ENCODE results near the gene ENDOV. TPM values are rescaled to one million over a fixed set of nuclear protein-coding genes. Genes with fewer than 3 reads are reported as not detected.

The ENDOV gene
- polyA plus RNA-seq, 1 donor (not counting 4 experiments of a cell fraction or from before 2014, with no cell fraction given): 10.9 TPM

- Histone ChIP-seq H3K27ac (ENCODE audit: control insufficient read depth, insufficient read depth, low read length) (no peak overlapping the region), H2AFZ (ENCODE audit: control insufficient read depth, low read length) (no peak overlapping the region), H3K9ac (ENCODE audit: control insufficient read depth, extremely low read depth, insufficient read depth, low read length) (no peak overlapping the region), H3K9me1 (ENCODE audit: control insufficient read depth, extremely low read depth, insufficient read depth, low read length) (no peaks in the 10 kb centered on the region), H3K4me2 (ENCODE audit: control insufficient read depth, extremely low read depth, insufficient read depth, low read depth, low read length) (no peak overlapping the region), H3K27me3 (ENCODE audit: control insufficient read depth, extremely low read depth, insufficient read depth, low read length) (no peaks in the 10 kb centered on the region), H4K20me1 (ENCODE audit: control insufficient read depth, extremely low read depth, insufficient read depth, low read length) (no peaks in the 10 kb centered on the region), H3K79me2 (ENCODE audit: control insufficient read depth, insufficient read depth, low read length) (no peaks in the 10 kb centered on the region), H3K4me1 (ENCODE audit: control insufficient read depth, extremely low read depth, insufficient read depth, low read length) (no peaks in the 10 kb centered on the region), H3K36me3 (ENCODE audit: control insufficient read depth in 2 of 2, extremely low read depth in 1 of 2, insufficient read depth in 2 of 2, low read length in 2 of 2) (peaks cover 13 to 18% of the 10 kb centered on the region in 2 experiments), H3K9me3 (ENCODE audit: control insufficient read depth, low read depth, low read length) (no peaks in the 10 kb centered on the region), H3K4me3 (ENCODE audit: control insufficient read depth in 2 of 3, extremely low read depth in 1 of 3, insufficient read depth in 2 of 3, low read depth in 1 of 3, low read length in 3 of 3) (no peak overlapping the region)
- TF ChIP-seq EZH2 (IDR thresholded peaks at IDR 0.05; ENCODE audit: low read length): no peak
- TF ChIP-seq CTCF (optimal IDR thresholded peaks at IDR 0.05 in 1 of 3, IDR thresholded peaks at IDR 0.05 in 1 of 3, conservative IDR thresholded peaks at IDR 0.05 in 1 of 3; ENCODE audit: extremely low read depth in 1 of 3, insufficient read depth in 2 of 3, low read length in 3 of 3): no peak
- no peak for DNase-seq (ENCODE audit: low read depth, low spot score)
- dilution Hi-C loops (cut with MboI; ENCODE audit: extremely low pct_ligation_motif_present, low sequenced_read_pairs): no loop called here
- no peak for FAIRE-seq
These were observed 19.4 kb upstream of the ENDOV start for GRCh38 chr17:80395402-80396151.

GRCh38 chr17:80396157-80397033, 18.6 kb upstream of the ENDOV start:
- H4K20me1 ChIP-seq (ENCODE audit: control insufficient read depth, extremely low read depth, insufficient read depth, low read length): no peaks in the 10 kb centered on the region
- DNase-seq (ENCODE audit: low read depth, low spot score): no peak
- no peak overlapping the region for H3K4me3 ChIP-seq (ENCODE audit: control insufficient read depth in 2 of 3, extremely low read depth in 1 of 3, insufficient read depth in 2 of 3, low read depth in 1 of 3, low read length in 3 of 3)
- no peaks in the 10 kb centered on the region for H3K4me1 ChIP-seq (ENCODE audit: control insufficient read depth, extremely low read depth, insufficient read depth, low read length)
- no peak overlapping the region for H3K4me2 ChIP-seq (ENCODE audit: control insufficient read depth, extremely low read depth, insufficient read depth, low read depth, low read length)
- no peaks in the 10 kb centered on the region for H3K79me2 ChIP-seq (ENCODE audit: control insufficient read depth, insufficient read depth, low read length)
- FAIRE-seq: no peak
- no peak overlapping the region for H3K9ac ChIP-seq (ENCODE audit: control insufficient read depth, extremely low read depth, insufficient read depth, low read length)
- H3K27ac ChIP-seq (ENCODE audit: control insufficient read depth, insufficient read depth, low read length): no peak overlapping the region
- no peaks in the 10 kb centered on the region for H3K9me3 ChIP-seq (ENCODE audit: control insufficient read depth, low read depth, low read length)
- TF ChIP-seq CTCF (optimal IDR thresholded peaks at IDR 0.05 in 1 of 3, IDR thresholded peaks at IDR 0.05 in 1 of 3, conservative IDR thresholded peaks at IDR 0.05 in 1 of 3; ENCODE audit: extremely low read depth in 1 of 3, insufficient read depth in 2 of 3, low read length in 3 of 3) (no peak), EZH2 (IDR thresholded peaks at IDR 0.05; ENCODE audit: low read length) (no peak)
- H3K36me3 ChIP-seq (ENCODE audit: control insufficient read depth in 2 of 2, extremely low read depth in 1 of 2, insufficient read depth in 2 of 2, low read length in 2 of 2): peaks cover 8 to 14% of the 10 kb centered on the region in 2 experiments
- dilution Hi-C loops (cut with MboI; ENCODE audit: extremely low pct_ligation_motif_present, low sequenced_read_pairs): no loop called here
- H3K27me3 ChIP-seq (ENCODE audit: control insufficient read depth, extremely low read depth, insufficient read depth, low read length): no peaks in the 10 kb centered on the region
- no peak overlapping the region for H2AFZ ChIP-seq (ENCODE audit: control insufficient read depth, low read length)
- no peaks in the 10 kb centered on the region for H3K9me1 ChIP-seq (ENCODE audit: control insufficient read depth, extremely low read depth, insufficient read depth, low read length)
